ENCODE results near the gene ALDH16A1. TPM values are rescaled to one million over a fixed set of nuclear protein-coding genes. Genes with fewer than 3 reads are reported as not detected.

The ALDH16A1 gene
- total and polyA plus RNA-seq, 2 of the 8 experiments (the other 6 are each of a cell fraction or from before 2014, with no cell fraction given): 30.5 to 34.3 TPM

DNA sequence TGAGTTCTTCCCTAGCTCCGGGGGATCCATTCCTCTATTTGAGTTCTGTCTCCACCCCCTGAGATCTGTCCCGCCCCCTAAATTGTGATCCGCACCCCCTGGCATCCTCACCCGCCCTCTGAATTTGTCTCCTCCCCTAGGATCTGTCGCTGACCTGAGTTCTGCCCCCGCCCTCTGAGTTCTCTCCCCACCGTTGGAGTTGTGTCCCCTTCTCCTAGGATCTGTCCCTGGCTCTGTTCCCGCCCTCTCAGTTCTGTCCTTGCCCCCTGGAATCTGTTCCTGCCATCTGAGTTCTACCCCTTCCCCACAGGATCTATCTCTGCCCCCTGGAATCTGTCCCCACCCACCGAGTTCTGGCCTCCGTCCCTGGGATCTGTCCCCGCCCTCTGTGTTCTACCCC lies 10.7 kb upstream of the ALDH16A1 start:
- Histone ChIP-seq H4K20me1 (replicated peaks in 1 of 2; ENCODE audit: control insufficient read depth in 1 of 2, insufficient read depth in 2 of 2, low read length in 2 of 2) (peaks cover 3 to 6% of the 10 kb centered on the region in 2 experiments), H2BK5ac (ENCODE audit: low read depth, low read length) (peak overlapping the region; percentile 55; the same call in 1 of the 2 replicates), H3K56ac (replicated peaks; ENCODE audit: insufficient read length, low read depth, low read length) (no peak overlapping the region), H2AFZ (ENCODE audit: low read length) (peak overlapping the region; percentile 95; the same call in 1 of the 2 replicates), H3K23ac (ENCODE audit: insufficient read length) (no peak overlapping the region), H3K4me1 (replicated peaks in 1 of 4; ENCODE audit: control insufficient read depth in 3 of 4, insufficient read depth in 4 of 4, low read length in 3 of 4) (peaks cover 0 to 7% (median 4%) of the 10 kb centered on the region in 4 experiments; a peak in 4 of 7 replicates), H4K5ac (ENCODE audit: insufficient read length, low read depth, low read length) (no peak overlapping the region), H3K23me2 (ENCODE audit: low read depth, low read length) (peaks cover 18% of the 10 kb centered on the region; the same call in 1 of the 2 replicates), H3K36me3 (ENCODE audit: control insufficient read depth in 2 of 4, insufficient read depth in 4 of 4, low read length in 3 of 4) (peaks cover 5 to 9% (median 7%) of the 10 kb centered on the region in 4 experiments; a peak in 6 of 8 replicates), H3K9ac (replicated peaks in 1 of 4; ENCODE audit: extremely low read depth in 1 of 4, low read depth in 3 of 4, low read length in 3 of 4) (0 out of 7 replicates have a peak overlapping the region, but pooled peaks of 1 of the 4 experiments have one; percentile 13), H3K14ac (ENCODE audit: insufficient read length) (no peak overlapping the region), H3K27ac (ENCODE audit: low read depth, low read length) (no peak overlapping the region), H2AK5ac (ENCODE audit: low read depth, low read length) (no peak overlapping the region), H4K91ac (replicated peaks; ENCODE audit: insufficient read length, low read length) (no peak overlapping the region), H3K4ac (replicated peaks; ENCODE audit: insufficient read length, low read depth, low read length) (no peak overlapping the region), H3K18ac (ENCODE audit: extremely low read depth, low read length) (no peak overlapping the region; the same call in none of the 2 replicates), H2BK20ac (ENCODE audit: low read length) (no peak overlapping the region), H2BK12ac (ENCODE audit: low read depth, low read length) (peak overlapping the region; percentile 63; the same call in 1 of the 2 replicates), H2BK120ac (replicated peaks; ENCODE audit: low read depth, low read length) (no peak overlapping the region), H2BK15ac (ENCODE audit: low read length) (no peak overlapping the region), H3K27me3 (replicated peaks in 1 of 4; ENCODE audit: control insufficient read depth in 3 of 4, extremely low read depth in 1 of 4, insufficient read depth in 3 of 4, low read length in 3 of 4) (peaks cover 20 to 37% (median 35%) of the 10 kb centered on the region in 4 experiments), H3K9me3 (ENCODE audit: insufficient read depth in 2 of 2, low read depth in 1 of 2, low read length in 1 of 2) (no peaks in the 10 kb centered on the region), H3K79me2 (ENCODE audit: control insufficient read depth in 1 of 2, insufficient read depth in 2 of 2, low read length in 2 of 2) (no peaks in the 10 kb centered on the region), H3K79me1 (ENCODE audit: low read depth, low read length) (no peaks in the 10 kb centered on the region), H3K4me3 (ENCODE audit: extremely low read depth in 1 of 4, insufficient read depth in 2 of 4, low read depth in 3 of 4, low read length in 4 of 4) (peak overlapping the region; percentile 36 to 57 (median 44); a peak in 6 of 8 replicates), H3K4me2 (ENCODE audit: insufficient read depth in 1 of 2, low read depth in 2 of 2, low read length in 2 of 2) (peak overlapping the region; percentile 53 to 73), H4K8ac (ENCODE audit: extremely low read depth, insufficient read depth, low read length) (no peak overlapping the region)
- TF ChIP-seq SIRT6 (IDR thresholded peaks at IDR 0.05; ENCODE audit: low read length): no peak
- TF ChIP-seq EGR1 (IDR thresholded peaks at IDR 0.05; ENCODE audit: borderline replicate concordance, low read depth, low read length): no peak
- no peak for TF ChIP-seq CHD1 (IDR thresholded peaks at IDR 0.05; ENCODE audit: low read depth, low read length)
- TF ChIP-seq JUND (IDR thresholded peaks at IDR 0.05; ENCODE audit: low read length): no peak
- no peak for TF ChIP-seq SP4 (IDR thresholded peaks at IDR 0.05; ENCODE audit: low read length)
- TF ChIP-seq RAD21 (IDR thresholded peaks at IDR 0.05 in 1 of 2, conservative IDR thresholded peaks at IDR 0.05 in 1 of 2; ENCODE audit: low read depth in 2 of 2, low read length in 2 of 2): no peak
- ChIA-PET CTCF (ENCODE audit: partially characterized antibody) (interaction anchor here (0.9 to 7.9 kb wide), 14 partner anchors 12 to 716 kb away, joined by 3 to 88 read pairs (median 4); partner anchors contain the start of genes GFY and PTH2), POLR2A (ENCODE audit: partially characterized antibody) (interaction anchor here (1.0 to 4.1 kb wide), 7 partner anchors 8 to 235 kb away, joined by 3 to 13 read pairs (median 3); partner anchors contain the start of genes ALDH16A1, PIH1D1 and PRMT1)
- peak; percentile 68 for FAIRE-seq
- no peak for DNase-seq (ENCODE audit: low read depth in 1 of 2, low spot score in 2 of 2)
- WGBS, 2 experiments (ENCODE audit: extremely low coverage in 1 of 2, insufficient coverage in 1 of 2, insufficient read length in 1 of 2, insufficient replicate concordance in 2 of 2, low coverage in 1 of 2, low lambda C conversion rate in 2 of 2, missing lambda C conversion rate in 1 of 2): 0% methylated on average over 6 of the region's 11 CpGs; no CpG with 5 or more reads in 1 of the 2 experiments

All from H1 (cell line).